Karpas-422 (cell line): ENCODE measurements around the gene PROSER2. TPM values are rescaled to one million over a fixed set of nuclear protein-coding genes. Genes with fewer than 3 reads are reported as not detected.

Experiments used
- DNase-seq: peaks from one replicate; pipeline ENCODE4 v3.0.0-alpha.2; 2015
- H2AFZ ChIP-seq: fragments of 200-600 bp; sonication (generic); 2 replicates; pipeline ENCODE4 v1.6.1; 2014; ENCODE audit warnings: antibody characterized with exemption, low read length, mixed read lengths
- H3K27ac ChIP-seq: fragments of 200-600 bp; sonication (generic); 2 replicates; pipeline ENCODE4 v1.5.1; 2014; ENCODE audit warnings: mild to moderate bottlenecking, low read length, moderate library complexity
- H3K27me3 ChIP-seq: fragments of 200-600 bp; sonication (generic); 2 replicates; pipeline ENCODE4 v1.6.1; 2014; ENCODE audit warnings: low read length, mixed read lengths
- H3K36me3 ChIP-seq: fragments of 200-600 bp; sonication (generic); 2 replicates; pipeline ENCODE4 v1.6.1; 2014; ENCODE audit warnings: low read length, mixed read lengths; ENCODE audit not compliant: insufficient read depth
- H3K4me1 ChIP-seq: fragments of 200-600 bp; sonication (generic); 2 replicates; pipeline ENCODE4 v1.6.1; 2014; ENCODE audit warnings: mild to moderate bottlenecking, low read length, mixed read lengths
- H3K4me2 ChIP-seq: fragments of 200-600 bp; sonication (generic); 2 replicates; pipeline ENCODE4 v1.6.1; 2014; ENCODE audit warnings: low read length, low read depth, mild to moderate bottlenecking; ENCODE audit not compliant: poor library complexity, severe bottlenecking
- H3K4me3 ChIP-seq: fragments of 200-600 bp; sonication (generic); 2 replicates; pipeline ENCODE4 v1.5.1; 2014; ENCODE audit warnings: mild to moderate bottlenecking, antibody characterized with exemption, low read length, mixed read lengths
- H3K79me2 ChIP-seq: fragments of 200-600 bp; sonication (generic); 2 replicates; pipeline ENCODE4 v1.6.1; 2014; ENCODE audit warnings: mild to moderate bottlenecking, low read length, mixed read lengths
- H3K9ac ChIP-seq: fragments of 200-600 bp; sonication (generic); 2 replicates; pipeline ENCODE4 v1.6.0; 2014; ENCODE audit warnings: low read length
- H3K9me2 ChIP-seq: fragments of 200-600 bp; sonication (generic), shearing (Covaris generic); replicated peaks from 2 replicates; pipeline ENCODE4 v1.6.0; 2014; ENCODE audit warnings: mild to moderate bottlenecking, low read length, moderate library complexity; ENCODE audit not compliant: insufficient read depth
- H3K9me3 ChIP-seq: fragments of 300-700, 200-600 bp; sonication (generic); 2 replicates; pipeline ENCODE4 v1.6.1; 2014; ENCODE audit warnings: low read length, mixed read lengths
- H4K20me1 ChIP-seq: fragments of 200-600 bp; sonication (generic); 2 replicates; pipeline ENCODE4 v1.6.1; 2014; ENCODE audit warnings: mild to moderate bottlenecking, antibody characterized with exemption, low read length, low read depth; ENCODE audit not compliant: insufficient read depth
- total RNA-seq: library from RNA; depleted of rRNA; stranded (reverse); fragments of >200 nt; shearing (Covaris generic); gene quantifications from 2 replicates; pipeline ENCODE4 v1.2.3, GENCODE V29; 2014; ENCODE audit warnings: low replicate concordance

The PROSER2 gene
- total RNA-seq, 1 experiment from 2014 or later, result not detected

- Histone ChIP-seq H3K4me2 (no peak overlapping the region), H3K4me1 (no peaks in the 10 kb centered on the region), H3K4me3 (no peak overlapping the region), H2AFZ (no peak overlapping the region), H3K27me3 (no peaks in the 10 kb centered on the region), H3K36me3 (no peaks in the 10 kb centered on the region), H3K9me2 (no peaks in the 10 kb centered on the region), H3K9ac (no peak overlapping the region), H4K20me1 (no peaks in the 10 kb centered on the region), H3K79me2 (no peaks in the 10 kb centered on the region), H3K27ac (no peak overlapping the region), H3K9me3 (no peaks in the 10 kb centered on the region)
- no peak for DNase-seq
Measured at GRCh38 chr10:11810313-11810766, 12.8 kb upstream of the PROSER2 start.

DNA sequence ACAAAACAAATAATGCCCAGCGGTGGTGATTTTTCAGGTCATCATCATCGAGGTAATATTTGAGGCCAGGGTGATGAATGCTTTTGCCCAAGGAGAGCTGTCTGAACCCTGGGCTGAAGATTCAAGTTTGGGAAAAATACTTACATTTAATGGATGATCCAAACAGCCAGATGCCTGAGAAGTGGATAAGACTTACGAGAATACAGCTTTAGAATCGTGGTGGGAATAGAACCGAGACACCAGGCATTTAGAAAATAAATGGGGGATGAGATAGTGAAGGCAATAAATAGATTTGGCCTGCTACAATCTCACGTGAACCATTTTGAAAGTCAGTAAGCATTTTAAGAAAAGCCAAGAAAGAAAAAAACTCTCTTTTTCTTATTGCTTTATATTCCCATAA lies 12.2 kb upstream of the PROSER2 start:
- no peaks in the 10 kb centered on the region for H3K79me2 ChIP-seq
- no peaks in the 10 kb centered on the region for H3K27me3 ChIP-seq

DNA sequence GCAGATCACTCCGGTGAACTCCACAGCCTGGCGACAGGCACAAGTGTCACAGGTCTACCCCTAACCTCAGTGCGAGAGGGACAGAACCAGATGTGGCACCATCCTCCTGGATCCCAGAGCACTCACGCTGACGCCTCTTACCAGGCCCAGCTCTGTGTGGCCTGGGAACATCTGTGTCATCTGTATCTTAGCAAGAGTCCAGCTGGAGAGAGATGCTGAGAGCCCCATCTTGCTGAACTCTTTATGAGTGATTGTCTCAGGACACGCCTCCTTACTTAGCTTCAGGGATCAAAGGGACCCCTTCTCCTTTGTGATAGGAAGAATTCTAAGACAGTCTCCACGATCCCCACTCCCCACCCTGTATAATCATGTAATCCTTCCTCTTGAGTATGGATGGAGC lies 10.0 kb upstream of the PROSER2 start:
- no peaks in the 10 kb centered on the region for H3K9me3 ChIP-seq
- no peaks in the 10 kb centered on the region for H3K4me1 ChIP-seq
- H2AFZ ChIP-seq, result no peak overlapping the region
- H3K4me3 ChIP-seq, result no peak overlapping the region
- H3K9me2 ChIP-seq, result no peaks in the 10 kb centered on the region
- H3K27me3 ChIP-seq, result no peaks in the 10 kb centered on the region
- no peaks in the 10 kb centered on the region for H3K36me3 ChIP-seq
- H4K20me1 ChIP-seq, result no peaks in the 10 kb centered on the region
- DNase-seq, result no peak
- no peak overlapping the region for H3K9ac ChIP-seq
- no peaks in the 10 kb centered on the region for H3K79me2 ChIP-seq
- H3K4me2 ChIP-seq, result no peak overlapping the region
- H3K27ac ChIP-seq, result no peak overlapping the region

More for the DNA sequence above, 12.2 kb upstream of the PROSER2 start:
- H3K27ac ChIP-seq, result no peak overlapping the region
- H3K9me2 ChIP-seq, result no peaks in the 10 kb centered on the region
- no peaks in the 10 kb centered on the region for H3K36me3 ChIP-seq
- no peak for DNase-seq
- no peak overlapping the region for H3K9ac ChIP-seq
- H2AFZ ChIP-seq, result no peak overlapping the region
- no peaks in the 10 kb centered on the region for H3K4me1 ChIP-seq
- H3K9me3 ChIP-seq, result no peaks in the 10 kb centered on the region
- no peak overlapping the region for H3K4me2 ChIP-seq
- H3K4me3 ChIP-seq, result no peak overlapping the region
- H4K20me1 ChIP-seq, result no peaks in the 10 kb centered on the region

- Histone ChIP-seq H3K9me2 (no peaks in the 10 kb centered on the region), H3K79me2 (no peaks in the 10 kb centered on the region), H3K4me1 (no peaks in the 10 kb centered on the region), H2AFZ (no peak overlapping the region), H3K27ac (no peak overlapping the region), H3K27me3 (no peaks in the 10 kb centered on the region), H3K9me3 (no peaks in the 10 kb centered on the region), H4K20me1 (no peaks in the 10 kb centered on the region), H3K9ac (no peak overlapping the region), H3K4me2 (no peak overlapping the region), H3K36me3 (no peaks in the 10 kb centered on the region), H3K4me3 (no peak overlapping the region)
- DNase-seq, result no peak
Measured at GRCh38 chr10:11813855-11814567, 9.1 kb upstream of the PROSER2 start.

DNA sequence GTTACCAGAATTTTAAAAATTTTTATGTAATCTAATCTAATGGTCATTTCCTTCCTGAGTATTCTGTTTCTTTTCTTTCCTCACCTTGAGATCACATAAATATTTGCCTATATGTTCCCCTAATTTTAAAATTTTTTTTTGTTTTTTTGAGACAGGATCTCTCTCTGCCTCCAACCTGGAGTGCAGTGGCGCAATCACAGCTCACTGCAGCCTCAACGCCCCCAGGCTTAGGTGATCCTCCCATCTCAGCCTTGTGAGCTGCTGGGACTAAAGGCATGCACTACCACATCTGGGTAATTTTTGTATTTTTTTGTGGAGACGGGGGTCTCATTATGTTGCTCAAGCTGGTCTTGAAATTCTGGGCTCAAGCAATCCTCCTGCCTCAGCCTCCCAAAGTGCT lies 4.1 kb upstream of the PROSER2 start:
- H3K27ac ChIP-seq, result no peak overlapping the region
- no peaks in the 10 kb centered on the region for H3K9me2 ChIP-seq
- H3K4me2 ChIP-seq, result no peak overlapping the region
- DNase-seq, result no peak
- no peaks in the 10 kb centered on the region for H3K4me1 ChIP-seq
- H3K27me3 ChIP-seq, result no peaks in the 10 kb centered on the region
- H3K4me3 ChIP-seq, result no peak overlapping the region
- no peak overlapping the region for H3K9ac ChIP-seq
- no peaks in the 10 kb centered on the region for H3K9me3 ChIP-seq
- H2AFZ ChIP-seq, result no peak overlapping the region
- H4K20me1 ChIP-seq, result no peaks in the 10 kb centered on the region
- no peaks in the 10 kb centered on the region for H3K79me2 ChIP-seq
- no peaks in the 10 kb centered on the region for H3K36me3 ChIP-seq

GRCh38 chr10:11822026-11822756 lies 965 bp upstream of the PROSER2 start:
- H3K36me3 ChIP-seq, result no peaks in the 10 kb centered on the region
- no peak overlapping the region for H2AFZ ChIP-seq
- H3K9me3 ChIP-seq, result no peaks in the 10 kb centered on the region
- DNase-seq, result no peak
- H3K9ac ChIP-seq, result no peak overlapping the region
- H3K79me2 ChIP-seq, result no peaks in the 10 kb centered on the region
- no peaks in the 10 kb centered on the region for H3K27me3 ChIP-seq
- no peak overlapping the region for H3K4me2 ChIP-seq
- no peaks in the 10 kb centered on the region for H3K9me2 ChIP-seq
- no peak overlapping the region for H3K27ac ChIP-seq
- H3K4me1 ChIP-seq, result no peaks in the 10 kb centered on the region
- no peak overlapping the region for H3K4me3 ChIP-seq
- no peaks in the 10 kb centered on the region for H4K20me1 ChIP-seq

- H3K27ac ChIP-seq, result no peak overlapping the region
- H3K9ac ChIP-seq, result no peak overlapping the region
- H3K9me2 ChIP-seq, result no peaks in the 10 kb centered on the region
- no peak overlapping the region for H3K4me3 ChIP-seq
- H3K9me3 ChIP-seq, result no peaks in the 10 kb centered on the region
- no peaks in the 10 kb centered on the region for H3K79me2 ChIP-seq
- H3K36me3 ChIP-seq, result no peaks in the 10 kb centered on the region
- DNase-seq, result no peak
- no peaks in the 10 kb centered on the region for H3K27me3 ChIP-seq
- no peak overlapping the region for H2AFZ ChIP-seq
- H3K4me2 ChIP-seq, result no peak overlapping the region
- H3K4me1 ChIP-seq, result no peaks in the 10 kb centered on the region
- no peaks in the 10 kb centered on the region for H4K20me1 ChIP-seq
Measured at GRCh38 chr10:11822809-11823121, 391 bp upstream of the PROSER2 start.

DNA sequence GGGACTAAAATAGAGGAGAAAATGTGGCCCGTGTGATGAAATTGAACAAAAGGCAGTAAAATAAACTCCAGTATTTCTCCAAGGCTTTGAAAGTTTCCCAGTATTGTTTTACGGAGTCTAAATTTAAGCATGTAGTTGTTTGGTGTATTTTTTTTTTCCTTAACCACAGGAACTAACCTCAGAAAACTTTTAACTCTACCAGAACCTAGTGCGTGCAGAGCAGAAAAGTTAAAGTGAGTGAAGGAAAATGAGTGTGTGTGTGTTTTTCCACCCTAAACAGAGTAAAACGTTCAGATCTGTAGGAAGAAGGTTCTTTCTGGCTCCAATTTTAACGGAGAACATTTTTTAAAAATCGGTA lies 812 bp downstream of the PROSER2 start:
- Histone ChIP-seq H3K9ac (no peak overlapping the region), H2AFZ (no peak overlapping the region), H4K20me1 (no peaks in the 10 kb centered on the region), H3K4me1 (no peaks in the 10 kb centered on the region), H3K27ac (no peak overlapping the region), H3K36me3 (no peaks in the 10 kb centered on the region), H3K4me3 (no peak overlapping the region), H3K27me3 (no peaks in the 10 kb centered on the region), H3K4me2 (no peak overlapping the region), H3K9me3 (no peaks in the 10 kb centered on the region), H3K79me2 (no peaks in the 10 kb centered on the region), H3K9me2 (no peaks in the 10 kb centered on the region)
- no peak for DNase-seq
